ENCODE results near the gene ABHD12. TPM values are rescaled to one million over a fixed set of nuclear protein-coding genes. Genes with fewer than 3 reads are reported as not detected.
A peak's percentile ranks its signal among the peaks of the same experiment; 100 is the strongest.
"Not testable (repeated sequence)": the region's sequence is repeated elsewhere in the genome, so short reads cannot be mapped to it uniquely, and the experiment has no call there.

Gene ABHD12
- 65.9 and 78.9 TPM in 2 replicates for total RNA-seq (2014; rRNA removed; shearing (Covaris generic))

DNA sequence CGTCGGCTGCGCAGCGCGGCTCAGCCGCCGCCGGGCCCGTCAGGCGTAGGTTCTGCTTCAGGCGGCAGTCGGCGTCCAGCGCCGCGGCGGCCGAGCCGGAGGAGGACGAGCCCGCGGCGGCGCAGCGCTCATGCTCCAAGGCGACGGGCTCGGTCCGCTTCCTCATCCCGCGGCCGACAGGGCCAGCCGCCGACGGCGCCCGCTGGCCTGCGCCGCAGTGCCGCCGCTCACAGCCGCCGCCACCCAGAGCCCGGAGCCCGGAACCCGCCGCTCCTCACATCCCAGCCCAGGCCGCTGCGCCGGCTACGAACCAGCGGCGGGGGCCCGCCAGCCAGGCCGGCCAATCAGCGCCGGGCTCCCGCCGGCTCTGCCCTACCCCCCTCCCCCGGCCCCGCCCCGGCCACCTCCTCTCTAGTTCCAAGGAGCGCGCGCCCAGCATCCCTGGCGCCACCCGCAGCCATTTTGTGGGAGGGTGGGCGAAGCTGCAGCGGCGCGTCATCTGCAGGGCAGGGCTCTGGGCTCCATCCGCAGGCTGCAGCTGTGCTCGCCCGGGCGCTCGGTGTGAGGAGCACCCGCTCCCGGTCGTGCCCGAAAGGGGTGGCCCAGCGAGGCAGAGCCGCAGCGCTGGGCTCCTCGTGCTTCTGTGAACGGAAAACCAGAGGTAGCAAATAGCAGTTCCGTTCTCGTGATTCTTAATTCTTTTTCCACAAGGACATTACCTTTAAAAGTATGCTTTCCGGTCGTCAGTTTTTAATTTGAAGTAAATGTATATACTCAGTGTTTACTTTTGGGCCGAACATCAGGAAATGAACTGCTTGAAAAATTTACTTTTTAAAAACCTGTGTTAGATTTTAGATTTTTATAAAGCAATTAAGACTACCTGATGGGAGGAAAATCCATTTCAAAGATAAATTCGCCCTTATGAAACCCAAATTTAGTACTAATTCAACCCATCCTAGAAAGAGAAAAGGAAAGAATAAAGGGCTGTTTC lies at the start of gene ABHD12:
TSS of gene ABHD12 (minus strand) at position 298 of the 991 bp plus-strand sequence. CDS start at position 166, 132 bp downstream.
- DNase-seq (ENCODE audit: low read depth) = peak; percentile 99

DNA sequence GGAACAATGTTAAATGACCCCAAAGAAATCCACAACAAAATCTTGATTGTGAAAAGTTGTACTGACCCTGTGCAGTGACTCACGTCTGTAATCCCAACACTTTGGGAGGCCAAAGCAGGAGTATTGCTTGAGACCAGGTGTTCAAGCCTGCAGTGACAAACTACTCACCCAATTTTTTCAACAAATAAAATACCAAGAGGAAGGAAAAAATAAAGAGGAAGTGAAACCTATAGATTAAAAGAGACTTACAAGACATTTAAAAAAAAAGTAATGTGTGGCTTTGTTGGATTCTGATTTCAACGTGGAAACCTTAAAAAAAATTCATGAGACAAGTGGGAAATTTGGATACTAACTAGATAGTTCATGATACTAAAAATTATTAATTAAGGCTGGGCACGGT lies 48.7 kb upstream of the ABHD12 start:
- no peak for DNase-seq (ENCODE audit: low read depth)

DNA sequence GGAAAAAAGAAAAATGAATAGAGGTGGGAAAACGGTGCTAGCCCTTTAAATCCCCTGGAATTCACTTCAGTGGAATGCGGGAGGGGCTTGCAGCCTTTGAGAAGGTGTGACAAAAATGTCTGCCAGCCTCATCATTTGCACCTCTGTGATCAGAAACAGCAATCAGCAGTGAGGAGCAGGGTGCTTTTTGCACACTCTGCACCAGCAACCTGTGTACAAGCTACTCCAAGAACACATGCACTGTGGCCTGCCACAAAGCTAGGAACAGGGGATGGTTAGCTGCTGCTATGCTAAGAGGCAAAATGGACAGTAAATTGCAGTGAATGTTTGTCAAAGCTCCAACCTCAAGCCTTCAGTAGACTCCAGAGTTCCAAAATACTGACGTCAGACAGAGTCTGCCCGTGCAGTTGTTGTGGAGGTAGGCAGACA lies 46.5 kb upstream of the ABHD12 start:
- no peak for DNase-seq (ENCODE audit: low read depth)

DNA sequence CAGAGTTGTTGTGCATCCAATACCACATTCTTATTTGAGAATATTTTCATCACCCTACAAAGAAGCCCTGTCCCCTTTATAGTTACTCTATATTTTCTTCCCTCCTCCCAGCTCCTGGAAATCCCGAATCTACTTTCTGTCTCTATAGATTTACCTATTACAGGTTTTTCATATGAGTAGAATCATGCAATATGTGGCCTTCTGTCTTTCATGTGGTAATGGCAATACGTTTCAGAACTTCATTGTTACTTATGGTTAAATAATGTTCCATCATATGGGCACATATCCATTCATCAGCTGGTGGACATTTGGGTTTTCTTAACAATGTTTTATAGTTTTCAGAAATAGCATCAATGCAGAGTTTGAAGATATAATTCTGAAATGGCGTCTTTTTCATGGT lies 33.9 kb upstream of the ABHD12 start:
- no peak for DNase-seq (ENCODE audit: low read depth)

DNA sequence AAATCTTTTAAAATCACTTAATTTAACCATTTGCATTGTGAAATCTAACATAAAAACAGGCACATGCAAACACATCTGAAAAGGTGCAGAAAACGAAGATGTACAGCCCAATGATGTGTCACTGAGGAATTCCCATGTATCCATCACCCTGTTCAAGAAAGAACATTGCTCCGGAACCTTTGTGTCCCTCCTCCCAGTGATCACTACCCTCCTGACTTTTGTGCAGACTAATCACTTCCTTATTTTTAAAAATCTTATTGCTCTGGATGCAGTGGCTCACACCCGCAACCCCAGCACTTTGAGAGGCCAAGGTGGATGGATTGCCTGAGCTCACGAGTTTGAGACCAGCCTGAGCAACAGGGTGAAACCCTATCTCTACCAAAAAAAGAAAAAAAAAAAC lies 31.4 kb upstream of the ABHD12 start:
- no peak for DNase-seq (ENCODE audit: low read depth)

DNA sequence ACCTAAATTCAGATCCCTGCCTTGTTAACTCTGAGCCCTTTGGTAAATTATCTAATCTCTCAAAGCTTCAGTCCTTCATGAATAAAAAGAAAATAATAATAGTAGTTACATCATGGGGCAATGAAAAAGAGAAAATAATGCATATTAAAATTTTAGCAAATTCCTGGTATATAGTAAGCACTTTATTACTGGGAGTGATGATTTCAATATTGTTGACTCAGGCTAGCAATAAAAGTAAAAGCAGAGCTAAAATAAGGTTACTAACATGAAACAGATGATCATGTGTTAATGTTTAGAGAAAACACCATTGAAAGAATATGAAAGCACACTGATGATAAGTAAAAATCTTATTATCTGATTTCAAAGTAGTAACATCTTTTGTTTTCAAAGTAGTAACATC lies 30.5 kb upstream of the ABHD12 start:
- no peak for DNase-seq (ENCODE audit: low read depth)

DNA sequence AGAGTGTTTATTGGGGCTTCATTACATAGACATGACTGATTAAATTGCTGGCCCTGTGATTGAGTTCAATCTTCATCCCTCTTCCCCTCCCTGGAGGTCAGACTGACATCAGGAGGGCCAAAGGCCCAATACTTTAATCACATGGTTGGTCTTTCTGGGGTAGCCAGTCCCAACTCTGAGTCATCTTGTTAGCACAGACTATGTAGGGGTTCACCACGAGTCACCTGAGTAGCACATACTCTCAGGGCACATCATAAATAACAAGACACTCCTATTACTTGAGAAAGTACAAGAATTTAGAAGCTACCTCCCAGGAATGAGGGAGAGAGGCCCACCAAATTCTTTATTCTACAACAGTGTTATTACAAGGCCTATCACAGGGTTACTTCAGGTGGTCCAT lies 28.1 kb upstream of the ABHD12 start:
- DNase-seq (ENCODE audit: low read depth) = no peak

DNA sequence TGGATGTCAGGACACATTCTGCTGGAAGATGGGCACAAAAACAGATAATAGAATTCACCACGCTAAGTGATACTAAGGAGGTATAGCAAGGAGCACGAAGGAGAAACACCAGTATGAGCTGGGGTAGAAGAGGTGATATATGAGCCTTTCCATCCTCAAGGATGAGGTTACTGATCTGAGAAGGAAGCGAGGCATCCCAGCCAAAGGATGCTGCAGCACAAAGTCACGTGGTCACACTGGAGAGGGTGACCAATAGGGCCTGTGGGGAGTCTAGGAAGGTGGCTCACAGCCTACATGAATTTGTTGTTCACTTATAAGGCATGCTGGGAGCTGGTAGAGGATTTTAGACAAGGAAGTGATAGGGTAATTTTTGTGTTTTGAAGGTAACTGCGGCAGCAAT lies 18.3 kb upstream of the ABHD12 start:
- DNase-seq (ENCODE audit: low read depth) = no peak

DNA sequence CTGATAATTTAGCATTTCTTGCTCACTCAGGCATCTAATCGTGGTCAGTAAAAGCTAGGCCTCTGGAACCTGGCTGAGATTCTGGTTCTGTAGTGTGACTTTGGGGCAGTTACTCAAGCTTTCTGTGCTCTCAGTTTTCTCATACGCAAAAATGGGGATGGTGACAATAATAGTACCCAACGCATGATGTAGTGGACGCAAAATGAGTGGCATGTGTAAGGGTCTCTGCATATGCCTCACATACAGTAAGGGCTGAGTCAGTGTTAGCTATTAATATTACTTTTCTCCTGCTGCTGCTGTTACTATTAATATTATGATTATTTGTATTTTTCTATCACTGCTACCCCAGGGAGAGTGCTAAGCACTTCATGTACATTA lies 17.5 kb upstream of the ABHD12 start:
- DNase-seq (ENCODE audit: low read depth) = no peak

DNA sequence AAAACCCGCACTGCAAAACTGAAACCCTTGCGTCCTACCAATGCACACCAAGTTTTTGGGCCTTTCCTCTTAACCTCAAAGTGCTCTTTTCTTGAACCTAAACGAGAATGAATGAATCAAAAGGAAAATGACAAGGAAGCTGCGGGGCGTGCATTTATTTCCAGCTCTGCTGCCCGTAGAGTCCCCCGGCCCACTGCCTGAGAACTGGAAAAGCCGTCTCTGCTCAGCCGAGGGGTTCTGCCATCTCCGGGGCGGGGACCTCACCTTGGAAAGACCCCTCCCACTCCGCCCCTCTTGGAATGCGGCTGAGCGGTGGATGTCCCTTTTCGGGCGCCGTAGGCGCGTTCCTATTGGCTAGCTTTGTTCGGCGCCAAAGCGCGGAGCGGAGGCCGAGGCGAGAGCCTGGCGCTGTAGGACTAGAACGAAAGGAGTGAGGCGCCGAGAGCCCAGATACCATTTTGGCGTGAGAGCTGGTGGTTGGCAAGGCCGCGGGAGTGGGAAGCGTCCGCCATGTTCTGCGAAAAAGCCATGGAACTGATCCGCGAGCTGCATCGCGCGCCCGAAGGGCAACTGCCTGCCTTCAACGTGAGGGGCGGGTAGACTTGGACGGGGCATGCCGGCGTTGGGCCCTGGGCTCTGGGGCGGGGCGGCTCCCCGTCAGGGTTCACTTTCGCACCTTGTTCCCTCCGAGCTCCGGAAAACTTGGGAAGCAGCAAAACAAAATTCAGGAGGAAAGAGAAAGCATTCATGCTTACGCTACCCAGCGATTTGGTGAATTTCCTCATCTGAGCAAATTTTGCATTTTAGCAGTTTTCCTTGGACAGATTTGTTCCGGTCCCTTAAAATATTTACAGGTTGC lies 16.9 kb upstream of the ABHD12 start, which contains the start of gene GINS1:
TSS of gene GINS1 (plus strand) at position 363 of the 859 bp plus-strand sequence. CDS start at position 511, 148 bp downstream.
- DNase-seq (ENCODE audit: low read depth) = peak; percentile 95

DNA sequence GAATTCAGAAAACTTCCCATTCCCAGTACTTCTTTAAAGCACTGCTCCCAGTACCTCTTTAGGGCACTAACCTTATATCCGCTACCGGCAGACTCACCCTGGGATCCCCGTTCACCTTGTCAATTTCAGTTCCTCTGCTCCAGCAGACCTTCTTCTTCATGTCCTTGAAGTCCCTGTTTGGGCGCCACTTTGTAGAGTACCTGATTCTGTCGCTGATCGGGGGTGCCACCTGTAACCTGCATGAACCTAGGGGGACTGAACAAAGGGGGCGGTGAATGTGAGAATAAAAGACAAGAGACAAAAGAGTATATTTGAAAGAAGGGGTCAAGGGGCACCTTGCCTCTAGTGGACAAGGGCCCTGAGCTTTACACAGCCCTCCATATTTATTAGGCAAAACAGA lies 11.9 kb upstream of the ABHD12 start:
- DNase-seq (ENCODE audit: low read depth) = no peak

DNA sequence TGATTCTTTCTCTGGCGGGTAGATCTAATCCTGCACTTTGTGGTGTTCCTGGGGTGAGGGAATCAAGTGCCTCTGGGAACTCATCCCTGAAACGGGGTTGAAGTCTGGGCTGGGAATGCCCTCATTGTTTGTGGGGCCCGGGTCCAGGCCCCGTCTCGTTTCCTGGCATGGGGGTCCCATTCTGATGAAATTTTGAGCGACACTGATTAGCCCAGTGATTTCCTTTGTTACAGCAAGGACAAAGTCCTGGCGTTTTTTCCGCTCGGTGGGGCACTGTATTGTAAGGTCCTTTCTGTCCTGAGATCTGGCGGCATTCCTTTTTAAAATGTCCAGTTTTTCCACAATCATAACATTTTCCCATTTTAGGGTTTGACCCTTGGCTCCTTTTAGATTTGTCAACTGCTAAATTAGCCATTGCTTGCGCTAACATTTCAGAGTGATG lies 9.7 kb upstream of the ABHD12 start:
- not testable (repeated sequence) for DNase-seq (ENCODE audit: low read depth)

DNA sequence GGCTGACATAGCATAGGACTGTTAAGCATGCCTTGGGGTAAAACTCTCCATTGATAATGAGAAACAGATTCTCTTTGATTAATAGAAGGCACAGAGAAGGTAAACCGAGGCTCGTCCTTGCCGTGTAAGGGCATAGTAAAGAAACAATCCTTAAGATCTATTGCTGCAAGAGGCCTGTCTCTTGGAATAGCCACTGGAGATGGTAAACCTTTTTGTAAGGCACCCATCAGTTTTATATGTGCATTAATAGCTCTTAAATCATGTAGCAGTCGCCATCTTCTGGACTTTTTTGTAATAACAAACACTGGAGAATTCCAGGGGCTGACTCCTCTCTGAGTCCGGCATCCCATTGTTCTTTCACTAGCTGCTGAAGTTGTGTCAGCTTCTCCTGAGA lies 8.4 kb upstream of the ABHD12 start:
- peak; percentile 86 for DNase-seq (ENCODE audit: low read depth)

DNA sequence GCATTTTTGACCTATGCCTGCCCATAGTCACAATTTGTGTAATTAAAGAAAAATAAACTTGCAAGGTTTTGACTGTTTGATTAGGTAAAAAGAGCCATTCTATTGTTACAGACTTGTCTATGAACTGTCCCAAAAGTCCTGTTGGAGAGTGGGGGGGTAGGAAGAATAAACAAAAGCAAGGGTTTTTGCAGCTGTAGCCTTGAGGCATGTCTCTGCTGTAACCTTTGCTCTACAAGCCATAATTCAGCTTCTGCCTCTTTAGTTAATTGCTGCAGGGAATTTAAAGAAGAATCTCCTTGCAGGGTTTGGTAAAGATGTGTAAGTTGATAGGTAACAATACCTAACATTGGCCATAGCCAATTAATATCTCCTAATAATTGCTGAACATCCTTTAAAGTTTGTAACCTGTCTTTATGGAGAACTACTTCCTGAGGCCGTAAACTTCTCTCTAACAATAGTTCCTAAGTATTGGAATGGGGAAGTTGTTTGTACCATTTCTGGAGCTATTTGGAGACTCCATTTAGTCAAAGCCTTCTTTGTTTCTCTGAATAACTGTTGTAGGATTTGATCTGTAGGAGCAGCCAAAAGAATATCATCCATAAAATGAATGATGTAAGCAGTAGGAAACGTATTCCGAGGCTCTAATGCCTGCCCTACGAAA lies 7.9 kb upstream of the ABHD12 start:
- peak; percentile 42 for DNase-seq (ENCODE audit: low read depth)

DNA sequence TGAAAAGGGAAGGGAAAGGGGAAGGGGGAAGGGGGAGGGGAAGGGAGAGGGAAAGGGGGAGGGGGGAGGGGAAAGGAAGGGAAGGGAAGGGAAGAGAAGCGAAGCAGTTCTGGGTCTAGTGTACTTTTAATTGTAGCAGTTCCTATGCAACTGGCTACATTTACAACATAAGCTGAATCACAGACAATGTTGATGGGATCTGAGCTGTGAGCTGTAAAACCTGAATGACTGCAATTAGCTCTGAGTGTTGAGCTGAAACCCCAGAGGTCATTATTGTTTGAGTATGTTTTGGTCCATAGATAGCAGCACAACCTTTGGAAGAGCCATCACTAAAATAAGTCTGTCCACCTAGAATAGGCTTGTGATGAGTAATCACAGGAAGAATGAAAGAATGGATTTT lies 7.2 kb upstream of the ABHD12 start:
- no peak for DNase-seq (ENCODE audit: low read depth)

DNA sequence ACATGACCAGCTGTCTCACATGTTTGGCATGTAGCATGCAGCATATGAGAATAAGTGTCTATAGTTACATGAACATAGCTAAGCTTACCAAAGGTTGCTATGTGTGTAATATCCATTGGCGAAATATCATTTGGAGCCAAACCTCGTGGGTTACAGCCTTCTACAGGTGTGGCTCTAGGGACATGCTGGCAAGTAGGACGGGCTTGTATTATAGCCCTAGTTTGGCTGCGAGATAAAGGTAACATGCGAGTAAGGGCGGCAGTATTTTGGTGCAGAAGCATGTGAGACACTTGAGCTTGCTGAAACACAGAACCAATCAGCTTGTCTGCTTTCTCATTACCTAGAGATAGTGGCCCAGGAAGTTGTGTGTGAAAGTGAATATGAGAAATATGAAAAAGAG lies 6.5 kb upstream of the ABHD12 start:
- no peak for DNase-seq (ENCODE audit: low read depth)

DNA sequence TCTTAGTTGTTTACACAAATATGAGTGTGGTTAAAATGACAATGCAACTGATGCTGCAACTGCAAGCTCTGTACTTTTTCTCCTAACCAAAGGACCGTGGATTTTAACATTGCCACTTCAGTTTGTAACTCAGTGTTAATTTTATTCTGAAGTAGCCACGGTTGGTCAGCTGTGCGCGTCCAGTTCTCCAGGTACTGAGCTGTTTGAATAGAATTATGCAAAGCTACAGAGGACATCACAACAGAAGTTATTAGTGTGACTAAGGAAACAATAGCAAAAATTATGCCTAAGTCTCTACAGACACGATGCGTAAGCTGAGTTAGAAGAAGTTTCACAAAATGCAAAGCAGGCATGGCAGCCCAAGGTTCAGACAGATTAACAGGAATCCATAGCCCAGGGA lies 4.4 kb upstream of the ABHD12 start:
- no peak for DNase-seq (ENCODE audit: low read depth)

DNA sequence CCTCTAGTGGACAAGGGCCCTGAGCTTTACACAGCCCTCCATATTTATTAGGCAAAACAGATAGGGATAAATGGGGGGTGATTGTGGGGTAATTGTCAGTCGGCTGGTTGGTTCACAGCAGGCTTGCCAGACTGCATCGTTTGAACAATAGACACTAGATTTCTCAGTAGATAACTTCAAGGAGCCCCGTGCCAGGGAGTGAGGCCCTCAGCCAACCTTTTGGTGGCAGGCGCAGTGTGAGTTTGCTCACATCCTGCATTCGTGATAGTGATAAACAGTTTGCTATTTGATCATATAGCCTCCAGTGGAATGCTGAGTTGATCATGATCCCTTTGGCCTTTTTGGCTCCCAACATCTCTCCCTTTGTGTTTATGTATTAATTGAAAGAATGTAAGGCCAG lies 3.6 kb upstream of the ABHD12 start:
- DNase-seq (ENCODE audit: low read depth) = no peak

DNA sequence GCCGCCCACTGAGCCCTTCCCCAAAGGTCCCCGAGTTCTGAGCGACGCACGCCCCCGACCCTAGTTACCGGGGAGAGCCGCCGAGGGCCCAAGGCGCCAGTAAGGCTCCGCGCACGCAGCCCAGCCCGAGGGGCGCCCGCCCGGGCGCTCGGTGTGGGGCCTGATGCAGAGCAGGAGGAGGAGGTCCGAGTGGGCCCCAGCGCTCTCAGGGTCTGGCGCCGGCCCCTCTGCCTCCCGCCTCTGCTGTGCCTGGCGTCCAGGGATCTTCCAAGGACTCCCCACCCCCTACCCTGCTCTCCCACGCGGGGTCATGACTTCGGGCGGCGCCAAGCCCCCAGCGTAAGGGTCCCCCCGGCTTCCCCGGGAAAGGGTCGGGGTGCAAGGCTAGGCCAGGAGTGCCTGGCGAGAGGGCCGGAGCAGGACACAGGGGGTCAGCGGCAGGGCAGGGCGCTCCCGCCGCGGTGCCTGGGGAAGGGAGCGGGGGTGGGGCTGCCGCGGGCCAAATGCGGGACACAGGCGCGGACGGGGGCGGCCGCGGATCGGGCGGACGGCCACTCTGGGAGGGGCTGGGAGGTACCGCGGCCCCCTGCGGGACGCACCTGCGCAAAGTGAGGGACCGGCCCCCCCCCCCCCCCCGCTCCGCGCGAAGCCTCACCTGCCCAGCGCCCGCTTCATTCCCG lies 637 bp downstream of the ABHD12 start:
- peak; percentile 30 for DNase-seq (ENCODE audit: low read depth)

DNA sequence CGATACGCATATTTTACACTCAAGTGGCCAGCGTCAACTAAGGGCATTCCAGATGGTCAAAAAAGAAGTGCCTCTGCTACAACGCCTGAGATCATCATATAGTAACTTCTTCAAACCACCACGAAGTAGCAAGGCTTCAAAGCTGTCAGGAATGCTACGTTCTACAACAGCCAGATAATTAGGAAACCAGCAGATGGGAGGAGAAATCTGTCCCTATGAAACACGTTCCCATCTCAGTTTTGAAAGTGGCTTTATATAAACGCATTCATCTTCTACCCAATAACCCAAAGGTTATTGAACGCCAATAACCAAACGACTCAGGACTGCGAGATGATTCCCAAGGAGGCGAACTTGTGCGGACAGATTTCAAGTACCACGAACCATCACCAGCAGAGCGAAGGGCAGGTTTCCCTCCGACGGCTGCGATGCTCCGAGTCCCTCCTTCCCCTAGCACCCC lies 1.2 kb downstream of the ABHD12 start:
- peak; percentile 60 for DNase-seq (ENCODE audit: low read depth)

DNA sequence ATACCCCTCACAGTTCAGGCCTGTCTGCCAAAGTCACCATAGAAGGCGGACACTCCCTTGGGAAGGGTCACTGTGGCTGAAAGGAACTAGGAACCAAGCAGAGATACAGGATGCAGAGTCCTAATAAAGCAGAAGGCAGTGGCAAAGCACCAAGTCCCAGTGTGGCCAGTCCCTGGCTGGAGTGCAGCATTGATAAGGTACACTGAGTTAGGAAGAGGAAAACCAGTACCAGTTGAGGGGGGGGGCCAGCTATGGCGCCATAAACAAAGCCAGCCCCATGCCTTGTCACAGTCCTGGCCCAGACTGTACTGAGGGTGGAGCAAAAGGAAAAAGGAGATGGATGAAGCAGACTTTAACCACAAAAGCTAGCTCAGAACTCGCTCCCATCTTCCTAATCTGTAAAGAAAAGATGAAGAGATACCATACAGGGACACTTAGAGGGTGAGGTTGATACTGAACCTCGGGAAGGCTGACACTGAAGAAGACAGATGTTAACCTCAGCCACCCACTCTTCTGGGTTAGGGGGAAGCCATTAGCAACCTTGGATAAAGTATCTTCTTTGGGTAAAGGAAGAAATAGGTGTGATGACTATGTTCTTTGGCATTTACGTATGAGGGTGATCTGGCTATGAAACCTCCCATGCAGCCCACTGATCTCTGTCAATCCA lies 7.8 kb downstream of the ABHD12 start:
- DNase-seq (ENCODE audit: low read depth) = no peak
